Omental fat pad (tissue), 4 donors: ENCODE results near the gene SSPN. TPM values are rescaled to one million over a fixed set of nuclear protein-coding genes. Genes with fewer than 3 reads are reported as not detected.

ENCODE experiments used
- ATAC-seq: fragments of 150-250 bp; one replicate; pipeline ENCODE4 v1.9.1; 2016; ENCODE audit warnings: mild to moderate bottlenecking, moderate library complexity; ENCODE audit not compliant: low FRiP score
- DNase-seq: peaks from one replicate; pipeline ENCODE4 v3.0.0-alpha.2; 2019; ENCODE audit warnings: low spot score
- total RNA-seq, 4 donors: library from RNA; depleted of rRNA; stranded (reverse); fragments of >200 nt; gene quantifications; one replicate each; pipeline ENCODE4 v1.1.0, GENCODE V29; 2016
- TF ChIP-seq, protein P1 (sequence below), 3 donors: fragments of 450-650 bp; IDR thresholded peaks; one replicate each; pipeline ENCODE4 v1.5.1; 2016 to 2017; ENCODE audit warnings: antibody characterized with exemption in 3 of 3, mild to moderate bottlenecking in 3 of 3, moderate library complexity in 2 of 3

Gene SSPN
- total RNA-seq, 4 donors from 2014 or later, result 14.1 to 20.2 (median 16.1) TPM

DNA sequence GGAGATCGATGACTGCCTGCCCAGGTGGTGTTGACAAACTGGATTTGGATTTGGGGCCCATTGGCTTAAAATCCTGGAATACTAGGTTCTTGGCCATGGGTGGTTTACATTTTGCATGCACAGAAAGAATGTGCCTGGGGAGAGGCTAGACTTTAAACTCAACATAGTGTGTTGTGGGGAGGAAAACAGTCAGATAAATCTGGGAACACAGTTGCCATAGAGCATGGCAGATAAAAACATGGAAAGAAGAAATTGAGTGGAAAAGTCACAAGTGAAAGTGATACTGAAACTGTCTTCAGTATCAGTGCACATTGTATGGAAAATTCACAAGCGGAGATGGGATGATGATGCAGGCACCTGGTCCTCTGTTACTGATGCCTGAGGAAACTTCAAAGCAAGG is 95.2 kb downstream of the SSPN start:
- DNase-seq (no peak), ATAC-seq (no peak)
- TF ChIP-seq, protein P1, sequence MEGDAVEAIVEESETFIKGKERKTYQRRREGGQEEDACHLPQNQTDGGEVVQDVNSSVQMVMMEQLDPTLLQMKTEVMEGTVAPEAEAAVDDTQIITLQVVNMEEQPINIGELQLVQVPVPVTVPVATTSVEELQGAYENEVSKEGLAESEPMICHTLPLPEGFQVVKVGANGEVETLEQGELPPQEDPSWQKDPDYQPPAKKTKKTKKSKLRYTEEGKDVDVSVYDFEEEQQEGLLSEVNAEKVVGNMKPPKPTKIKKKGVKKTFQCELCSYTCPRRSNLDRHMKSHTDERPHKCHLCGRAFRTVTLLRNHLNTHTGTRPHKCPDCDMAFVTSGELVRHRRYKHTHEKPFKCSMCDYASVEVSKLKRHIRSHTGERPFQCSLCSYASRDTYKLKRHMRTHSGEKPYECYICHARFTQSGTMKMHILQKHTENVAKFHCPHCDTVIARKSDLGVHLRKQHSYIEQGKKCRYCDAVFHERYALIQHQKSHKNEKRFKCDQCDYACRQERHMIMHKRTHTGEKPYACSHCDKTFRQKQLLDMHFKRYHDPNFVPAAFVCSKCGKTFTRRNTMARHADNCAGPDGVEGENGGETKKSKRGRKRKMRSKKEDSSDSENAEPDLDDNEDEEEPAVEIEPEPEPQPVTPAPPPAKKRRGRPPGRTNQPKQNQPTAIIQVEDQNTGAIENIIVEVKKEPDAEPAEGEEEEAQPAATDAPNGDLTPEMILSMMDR (IDR thresholded peaks at IDR 0.05), result no peak

DNA sequence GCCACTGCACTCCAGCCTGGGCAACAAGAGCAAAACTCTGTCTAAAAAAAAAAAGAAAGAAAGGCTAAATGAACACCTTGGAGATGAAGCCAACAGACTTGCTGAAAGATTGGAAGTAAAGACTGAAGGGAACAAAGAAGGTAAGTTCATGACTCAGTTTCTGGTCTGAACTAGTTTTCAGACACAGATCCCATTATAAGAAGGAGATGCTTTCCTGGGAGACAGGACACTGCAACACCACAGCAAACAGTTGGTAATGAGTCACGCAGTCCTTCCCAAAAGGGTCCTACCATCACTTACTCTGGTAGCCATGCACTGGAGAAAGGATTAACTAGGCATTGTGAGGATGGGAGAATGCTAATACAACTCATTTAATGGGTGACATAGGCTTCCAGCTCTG is 97.2 kb downstream of the SSPN start:
- ATAC-seq (no peak), DNase-seq (no peak)
- TF ChIP-seq, protein P1 (IDR thresholded peaks at IDR 0.05), result no peak

DNA sequence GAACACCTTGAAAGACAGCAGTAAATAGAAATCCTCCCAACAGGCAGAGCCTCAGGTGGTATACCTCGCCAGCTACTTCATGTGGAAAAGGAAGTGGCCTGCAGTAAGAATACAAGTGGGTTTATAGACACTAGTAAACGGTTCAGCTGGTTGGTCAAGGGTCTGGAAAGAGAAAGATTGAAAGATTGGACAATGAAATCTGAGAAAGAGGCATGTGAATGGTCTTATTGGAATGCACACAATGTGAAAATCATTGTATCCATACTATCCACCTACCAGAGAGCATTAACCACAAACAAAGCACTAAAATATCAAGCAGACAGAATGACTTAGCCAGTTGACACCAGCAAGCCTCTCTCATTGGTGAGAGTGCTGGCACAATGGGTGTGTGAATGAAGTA is 98.2 kb downstream of the SSPN start:
- TF ChIP-seq, protein P1 (IDR thresholded peaks at IDR 0.05), result no peak
- no peak for ATAC-seq
- DNase-seq, result no peak

DNA sequence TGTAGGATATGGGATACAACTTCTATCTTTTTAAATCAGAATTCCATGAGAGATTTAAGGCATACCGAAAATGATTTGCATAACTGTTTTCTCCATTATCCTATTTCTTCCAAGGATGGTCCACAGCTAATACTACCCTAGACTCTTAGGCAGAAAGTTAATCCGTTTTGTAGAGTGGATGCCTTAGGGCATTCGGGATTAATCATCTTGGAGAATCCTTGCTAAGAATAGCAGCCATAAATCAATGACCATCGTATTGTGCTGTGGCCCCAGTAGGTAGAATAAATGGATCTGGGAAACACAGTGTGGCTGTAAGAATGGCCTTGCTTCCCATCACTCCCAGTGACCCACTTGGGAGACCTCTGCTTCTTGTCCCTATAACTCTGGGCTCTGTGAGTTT is 99.6 kb downstream of the SSPN start:
- DNase-seq, result no peak
- TF ChIP-seq, protein P1 (IDR thresholded peaks at IDR 0.05), result no peak
- ATAC-seq, result no peak

DNA sequence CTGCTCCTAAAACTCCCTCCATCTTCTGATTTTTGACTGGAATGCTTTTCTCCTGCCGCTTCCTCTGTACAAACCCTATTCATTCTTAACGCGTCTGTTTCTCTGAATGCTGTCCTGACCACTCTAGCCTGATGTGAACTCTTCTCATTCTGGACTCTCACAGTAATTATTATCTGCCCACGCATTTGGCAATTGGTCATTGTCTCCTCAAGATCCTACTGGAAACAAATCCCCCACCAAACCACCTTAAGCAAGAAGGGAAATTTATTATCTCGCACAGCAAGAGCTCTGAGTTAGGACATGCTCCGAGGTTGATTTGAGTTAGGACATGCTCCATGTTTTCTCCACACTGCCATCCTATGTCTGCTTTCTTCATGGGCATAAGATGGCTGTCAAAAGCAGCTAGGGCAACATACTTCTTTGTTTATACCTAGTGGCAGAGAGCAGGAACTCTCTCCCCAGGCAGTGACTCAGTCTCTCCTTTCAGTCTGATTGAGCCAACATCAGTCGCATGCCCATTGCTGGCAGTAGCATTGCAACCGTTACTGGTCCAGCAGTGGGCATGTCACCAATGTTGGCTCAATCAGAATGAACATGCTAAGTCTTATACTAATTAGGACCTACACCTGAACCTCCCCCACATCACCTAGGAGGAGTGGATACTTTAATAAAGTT is 102.2 kb downstream of the SSPN start:
- DNase-seq (no peak), ATAC-seq (no peak)
- TF ChIP-seq, protein P1 (IDR thresholded peaks at IDR 0.05), result no peak

DNA sequence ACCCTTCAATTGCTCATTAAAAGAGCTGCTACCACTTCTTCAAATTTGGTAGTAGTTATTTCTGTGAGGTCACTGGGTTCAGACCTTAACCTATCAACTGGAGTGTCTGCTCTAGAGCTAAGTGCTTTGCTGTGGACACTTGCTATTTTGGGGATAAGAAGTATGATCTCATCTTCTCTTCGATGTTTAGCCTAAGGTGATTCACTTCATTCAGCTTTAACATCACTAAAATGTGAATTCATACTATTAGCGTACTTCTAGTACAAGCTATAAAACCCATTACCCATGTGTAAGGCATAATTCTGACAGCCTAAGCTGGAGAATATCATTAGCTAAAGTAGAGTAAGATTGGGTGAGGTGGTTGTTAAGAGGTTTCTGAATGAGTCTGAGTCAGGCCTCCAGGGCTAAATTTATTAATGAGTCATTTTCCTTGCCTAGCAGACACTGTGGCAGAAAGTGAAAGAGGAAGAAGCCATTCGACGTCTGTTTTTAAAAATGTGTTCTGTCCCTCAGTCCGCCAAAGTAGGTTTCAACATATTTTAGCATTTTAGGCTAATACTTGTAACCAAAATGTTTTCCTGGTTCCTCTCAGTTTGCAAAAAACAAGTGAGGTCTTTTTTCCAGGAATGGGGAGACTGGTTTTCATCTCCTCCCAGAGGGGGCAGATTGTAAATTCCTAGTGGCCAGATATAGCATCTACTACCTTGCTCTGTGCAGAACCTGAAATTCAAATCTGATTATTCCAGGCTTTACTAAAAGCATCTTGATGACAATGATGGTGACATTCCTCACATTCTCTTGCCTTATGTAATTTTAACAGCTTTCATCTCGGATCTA is 103.6 kb downstream of the SSPN start:
- DNase-seq (no peak), ATAC-seq (peak; percentile 99)
- TF ChIP-seq, protein P1 (IDR thresholded peaks at IDR 0.05), result no peak
